BLaER1 treated with 17β-estradiol and CSF1 and Interleukin-3, amounts not matched to agents 10 nM and 100 nM (cell line): Measurements from ENCODE around the gene CCDC13.

Experiments
- H3K27ac ChIP-seq, 11 experiments: shearing (Covaris generic); formaldehyde crosslinking; 2 replicates each; pipeline ENCODE4 v1.8.1; 2022
- H3K27me3 ChIP-seq, 11 experiments: shearing (Covaris generic); formaldehyde crosslinking; 2 replicates each; pipeline ENCODE4 v1.8.1; 2022
- H3K36me3 ChIP-seq, 11 experiments: shearing (Covaris generic); formaldehyde crosslinking; 2 replicates each; pipeline ENCODE4 v1.8.1; 2022
- H3K4me1 ChIP-seq, 10 experiments: shearing (Covaris generic); formaldehyde crosslinking; 2 replicates each; pipeline ENCODE4 v1.8.1; 2022
- H3K4me2 ChIP-seq, 11 experiments: shearing (Covaris generic); formaldehyde crosslinking; 2 replicates each; pipeline ENCODE4 v1.8.1; 2022
- H3K4me3 ChIP-seq, 10 experiments: shearing (Covaris generic); formaldehyde crosslinking; 2 replicates each; pipeline ENCODE4 v1.8.1; 2022
- H3K9ac ChIP-seq, 11 experiments: shearing (Covaris generic); formaldehyde crosslinking; 2 replicates each; pipeline ENCODE4 v1.8.1; 2022
- H3K9me3 ChIP-seq, 11 experiments: shearing (Covaris generic); formaldehyde crosslinking; replicated peaks in 1 of 11; 2 replicates each; pipeline ENCODE4 v1.8.1; 2022
- H4K20me1 ChIP-seq, 11 experiments: shearing (Covaris generic); formaldehyde crosslinking; 2 replicates each; pipeline ENCODE4 v1.8.1; 2022
- Cebpa-rat ChIP-seq, 11 experiments: shearing (Covaris generic); IDR thresholded peaks; 2 replicates each; pipeline ENCODE4 v1.8.1; 2022

The CCDC13 gene

GRCh38 chr3:42734263-42734860 lies 38.7 kb downstream of the CCDC13 start:
- no peak overlapping the region for H3K27ac ChIP-seq
- H3K36me3 ChIP-seq: no peaks in the 10 kb centered on the region
- H3K4me3 ChIP-seq: no peak overlapping the region
- H3K9ac ChIP-seq: no peak overlapping the region
- H3K4me1 ChIP-seq: peaks cover 6 to 10% (median 7%) of the 10 kb centered on the region in 10 experiments
- no peak overlapping the region for H3K4me2 ChIP-seq
- no peaks in the 10 kb centered on the region for H3K27me3 ChIP-seq
- no peak for TF ChIP-seq Cebpa-rat (IDR thresholded peaks at IDR 0.05)
- 0 out of 22 replicates have a peak, but pooled peaks cover 0 to under 1% (median 0%) of the 10 kb centered on the region in 11 experiments for H3K9me3 ChIP-seq
- no peaks in the 10 kb centered on the region; a peak in 1 of 22 replicates for H4K20me1 ChIP-seq

- no peaks in the 10 kb centered on the region; a peak in 1 of 22 replicates for H4K20me1 ChIP-seq
- H3K36me3 ChIP-seq: no peaks in the 10 kb centered on the region
- 0 out of 22 replicates have a peak, but pooled peaks cover 0 to 7% (median 0%) of the 10 kb centered on the region in 11 experiments for H3K9me3 ChIP-seq
- peaks cover 0 to 4% (median under 1%) of the 10 kb centered on the region in 10 experiments; a peak in 7 of 20 replicates for H3K4me1 ChIP-seq
- H3K9ac ChIP-seq: no peak overlapping the region
- no peak overlapping the region for H3K4me2 ChIP-seq
- TF ChIP-seq Cebpa-rat (IDR thresholded peaks at IDR 0.05): no peak
- H3K27me3 ChIP-seq: no peaks in the 10 kb centered on the region
- no peak overlapping the region for H3K4me3 ChIP-seq
- no peak overlapping the region for H3K27ac ChIP-seq
These were observed 39.4 kb downstream of the CCDC13 start for GRCh38 chr3:42733501-42734262.

GRCh38 chr3:42732829-42733459 lies 40.1 kb downstream of the CCDC13 start:
- no peak overlapping the region for H3K27ac ChIP-seq
- H3K9me3 ChIP-seq: 0 out of 22 replicates have a peak, but pooled peaks cover 0 to 7% (median 0%) of the 10 kb centered on the region in 11 experiments
- H3K9ac ChIP-seq: no peak overlapping the region
- no peaks in the 10 kb centered on the region for H3K36me3 ChIP-seq
- no peak for TF ChIP-seq Cebpa-rat (IDR thresholded peaks at IDR 0.05)
- H3K4me1 ChIP-seq: no peaks in the 10 kb centered on the region
- no peak overlapping the region for H3K4me2 ChIP-seq
- no peaks in the 10 kb centered on the region for H3K27me3 ChIP-seq
- no peak overlapping the region for H3K4me3 ChIP-seq
- no peaks in the 10 kb centered on the region; a peak in 1 of 22 replicates for H4K20me1 ChIP-seq

GRCh38 chr3:42732196-42732828 lies 40.7 kb downstream of the CCDC13 start:
- H3K9me3 ChIP-seq: 0 out of 22 replicates have a peak, but pooled peaks cover 0 to 7% (median 0%) of the 10 kb centered on the region in 11 experiments
- no peaks in the 10 kb centered on the region for H3K27me3 ChIP-seq
- no peak for TF ChIP-seq Cebpa-rat (IDR thresholded peaks at IDR 0.05)
- H3K36me3 ChIP-seq: no peaks in the 10 kb centered on the region
- no peak overlapping the region for H3K27ac ChIP-seq
- H3K9ac ChIP-seq: no peak overlapping the region
- H3K4me3 ChIP-seq: no peak overlapping the region
- H3K4me2 ChIP-seq: no peak overlapping the region
- H3K4me1 ChIP-seq: no peaks in the 10 kb centered on the region
- no peaks in the 10 kb centered on the region; a peak in 1 of 22 replicates for H4K20me1 ChIP-seq

GRCh38 chr3:42731476-42732195 lies 41.4 kb downstream of the CCDC13 start:
- Histone ChIP-seq H3K9me3 (0 out of 22 replicates have a peak, but pooled peaks cover 0 to 7% (median 0%) of the 10 kb centered on the region in 11 experiments), H3K4me2 (no peak overlapping the region), H3K9ac (no peak overlapping the region), H3K27ac (no peak overlapping the region), H4K20me1 (no peaks in the 10 kb centered on the region; a peak in 1 of 22 replicates), H3K4me1 (no peaks in the 10 kb centered on the region), H3K27me3 (no peaks in the 10 kb centered on the region), H3K4me3 (no peak overlapping the region), H3K36me3 (no peaks in the 10 kb centered on the region)
- no peak for TF ChIP-seq Cebpa-rat (IDR thresholded peaks at IDR 0.05)

- H3K36me3 ChIP-seq: no peaks in the 10 kb centered on the region
- H3K27me3 ChIP-seq: no peaks in the 10 kb centered on the region
- no peak overlapping the region for H3K4me3 ChIP-seq
- H3K4me2 ChIP-seq: no peak overlapping the region
- no peak for TF ChIP-seq Cebpa-rat (IDR thresholded peaks at IDR 0.05)
- H4K20me1 ChIP-seq: no peaks in the 10 kb centered on the region; a peak in 1 of 22 replicates
- no peak overlapping the region for H3K27ac ChIP-seq
- no peak overlapping the region for H3K9ac ChIP-seq
- H3K9me3 ChIP-seq: 0 out of 22 replicates have a peak, but pooled peaks cover 0 to 7% (median 0%) of the 10 kb centered on the region in 11 experiments
- H3K4me1 ChIP-seq: no peaks in the 10 kb centered on the region
These were observed 42.2 kb downstream of the CCDC13 start for GRCh38 chr3:42730706-42731420.

- Histone ChIP-seq H3K4me3 (no peak overlapping the region), H3K36me3 (no peaks in the 10 kb centered on the region), H3K27ac (no peak overlapping the region), H3K9ac (no peak overlapping the region), H3K4me2 (no peak overlapping the region), H4K20me1 (no peaks in the 10 kb centered on the region; a peak in 1 of 22 replicates), H3K9me3 (0 out of 22 replicates have a peak, but pooled peaks cover 0 to 7% (median 0%) of the 10 kb centered on the region in 11 experiments), H3K27me3 (no peaks in the 10 kb centered on the region), H3K4me1 (no peaks in the 10 kb centered on the region)
- no peak for TF ChIP-seq Cebpa-rat (IDR thresholded peaks at IDR 0.05)
These were observed 42.8 kb downstream of the CCDC13 start for GRCh38 chr3:42730294-42730693.
